Endothelial cell of umbilical vein (primary cell): ENCODE results near the gene MAPT.

Experiments
- EZH2 ChIP-seq: IDR thresholded peaks from 2 replicates; pipeline ENCODE4 v1.6.1; 2012; ENCODE audit warnings: borderline replicate concordance, low read depth, mild to moderate bottlenecking, moderate library complexity, low read length, inconsistent platforms; ENCODE audit not compliant: severe bottlenecking
- FOS ChIP-seq: IDR thresholded peaks from 2 replicates; pipeline ENCODE4 v1.6.1; 2011; ENCODE audit warnings: mild to moderate bottlenecking, low read length, moderate library complexity, borderline replicate concordance; ENCODE audit not compliant: insufficient read depth
- GATA2 ChIP-seq: IDR thresholded peaks from 2 replicates; pipeline ENCODE4 v1.7.0; 2011; ENCODE audit warnings: low read depth, mild to moderate bottlenecking, moderate library complexity, mixed read lengths, low read length; ENCODE audit not compliant: insufficient read length, insufficient read depth
- POLR2A ChIP-seq: IDR thresholded peaks from 2 replicates; pipeline ENCODE4 v1.6.1; 2012; ENCODE audit warnings: low read depth, mild to moderate bottlenecking, control low read depth, low read length
- POLR2AphosphoS5 ChIP-seq: IDR thresholded peaks from 2 replicates; pipeline ENCODE4 v1.6.1; 2012; ENCODE audit warnings: low read depth, mild to moderate bottlenecking, control low read depth, low read length, moderate library complexity; ENCODE audit not compliant: insufficient read depth
- TF ChIP-seq, protein P1 (sequence below), 2 donors: IDR thresholded peaks; 1 replicate in 1 of 2; 2 replicates in 1 of 2; pipeline ENCODE4 v1.5.1; 2011; ENCODE audit warnings: low read length in 2 of 2, mild to moderate bottlenecking in 2 of 2, moderate library complexity in 2 of 2, control low read depth in 1 of 2, inconsistent platforms in 1 of 2, low read depth in 1 of 2; ENCODE audit not compliant: insufficient read depth in 1 of 2; ENCODE audit errors: extremely low read depth in 1 of 2

- TF ChIP-seq, protein P1, sequence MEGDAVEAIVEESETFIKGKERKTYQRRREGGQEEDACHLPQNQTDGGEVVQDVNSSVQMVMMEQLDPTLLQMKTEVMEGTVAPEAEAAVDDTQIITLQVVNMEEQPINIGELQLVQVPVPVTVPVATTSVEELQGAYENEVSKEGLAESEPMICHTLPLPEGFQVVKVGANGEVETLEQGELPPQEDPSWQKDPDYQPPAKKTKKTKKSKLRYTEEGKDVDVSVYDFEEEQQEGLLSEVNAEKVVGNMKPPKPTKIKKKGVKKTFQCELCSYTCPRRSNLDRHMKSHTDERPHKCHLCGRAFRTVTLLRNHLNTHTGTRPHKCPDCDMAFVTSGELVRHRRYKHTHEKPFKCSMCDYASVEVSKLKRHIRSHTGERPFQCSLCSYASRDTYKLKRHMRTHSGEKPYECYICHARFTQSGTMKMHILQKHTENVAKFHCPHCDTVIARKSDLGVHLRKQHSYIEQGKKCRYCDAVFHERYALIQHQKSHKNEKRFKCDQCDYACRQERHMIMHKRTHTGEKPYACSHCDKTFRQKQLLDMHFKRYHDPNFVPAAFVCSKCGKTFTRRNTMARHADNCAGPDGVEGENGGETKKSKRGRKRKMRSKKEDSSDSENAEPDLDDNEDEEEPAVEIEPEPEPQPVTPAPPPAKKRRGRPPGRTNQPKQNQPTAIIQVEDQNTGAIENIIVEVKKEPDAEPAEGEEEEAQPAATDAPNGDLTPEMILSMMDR (IDR thresholded peaks at IDR 0.05; ENCODE audit: extremely low read depth in 1 of 2, insufficient read depth in 1 of 2, low read depth in 1 of 2, low read length in 2 of 2): no peak
- TF ChIP-seq GATA2 (no peak), POLR2AphosphoS5 (no peak), POLR2A (no peak), EZH2 (no peak), FOS (no peak)
Measured at GRCh38 chr17:45857977-45858708, 36.2 kb upstream of the MAPT start.
